HCT116 (cell line): Measurements from ENCODE around the gene DIAPH3. TPM values are rescaled to one million over a fixed set of nuclear protein-coding genes. Genes with fewer than 3 reads are reported as not detected.

ENCODE experiments used
- ATAC-seq: fragments of 200-7000 bp; cut with Tn5 transposase; 2 replicates; pipeline ENCODE4 v1.9.1; 2020; ENCODE audit warnings: mild to moderate bottlenecking, moderate library complexity
- BruUV-seq: library from RNA; stranded (reverse); fragments of 400-500 nt; replicated peaks from 2 replicates; lab custom pipeline; 2021; lab: Mats Ljungman, UMichigan
- CTCF ChIA-PET: fragments of 300-600 bp; sonication (Branson Sonifier 250); formaldehyde crosslinking; loops from one replicate; lab custom pipeline; 2021; ENCODE audit warnings: antibody characterized with exemption; lab: Charles Lee
- POLR2A ChIA-PET: fragments of 300-600, 350-600 bp; sonication (Branson Sonifier 250); formaldehyde crosslinking; loops from one replicate; lab custom pipeline; 2021; ENCODE audit warnings: antibody characterized with exemption; lab: Charles Lee
- RAD21 ChIA-PET, 2 experiments: fragments of 300-600 bp; sonication (Branson Sonifier 250); formaldehyde crosslinking; loops; one replicate each; lab custom pipeline; 2023; ENCODE audit warnings: low total read pairs in 2 of 2; ENCODE audit not compliant: uncharacterized antibody in 2 of 2, unreplicated experiment in 2 of 2, low non-redundant PET in 1 of 2; lab: Charles Lee
- DNase-seq: peaks from one replicate; pipeline ENCODE4 v3.0.0-alpha.2; 2010; ENCODE audit warnings: low read depth, low spot score
- H2AFZ ChIP-seq: fragments of 200-600 bp; shearing (Covaris generic), sonication (generic); 2 replicates; pipeline ENCODE4 v1.6.1; 2017; ENCODE audit warnings: low read depth, mixed run types, mixed read lengths, antibody characterized with exemption, low read length; ENCODE audit not compliant: poor library complexity, severe bottlenecking
- H3K27ac ChIP-seq: 2 replicates; pipeline ENCODE4 v1.5.1; 2012; ENCODE audit warnings: low read depth, low read length
- H3K27me3 ChIP-seq: fragments of 200-600 bp; sonication (generic); 2 replicates; pipeline ENCODE4 v1.6.1; 2016; ENCODE audit warnings: mixed run types, low read length, mixed read lengths; ENCODE audit not compliant: insufficient read depth
- H3K36me3 ChIP-seq, 2 experiments: fragments of 200-500 bp in 1 of 2; fragments of 200-600 bp in 1 of 2; sonication (Bioruptor generic) in 1 of 2; sonication (generic) in 1 of 2; 2 replicates each; pipeline versions ENCODE4 v1.5.1 to v1.6.1; 2014 to 2016; ENCODE audit warnings: low read length in 2 of 2, inconsistent platforms in 1 of 2, mixed read lengths in 1 of 2, mixed run types in 1 of 2; ENCODE audit not compliant: insufficient read depth in 2 of 2, control insufficient read depth in 1 of 2
- H3K4me1 ChIP-seq, 2 experiments: fragments of 200-600 bp in 1 of 2; sonication (generic) in 1 of 2; 2 replicates each; pipeline versions ENCODE4 v1.5.1 to v1.6.1; 2012 to 2017; ENCODE audit warnings: low read length in 2 of 2, inconsistent platforms in 1 of 2, mild to moderate bottlenecking in 1 of 2, mixed read lengths in 1 of 2, mixed run types in 1 of 2, moderate library complexity in 1 of 2; ENCODE audit not compliant: insufficient read depth in 2 of 2, control insufficient read depth in 1 of 2
- H3K4me2 ChIP-seq: fragments of 200-600 bp; sonication (generic); 2 replicates; pipeline ENCODE4 v1.6.1; 2017; ENCODE audit warnings: mixed run types, low read length, mixed read lengths
- H3K4me3 ChIP-seq, 2 experiments: fragments of 200-600 bp in 1 of 2; sonication (generic) in 1 of 2; replicated peaks in 1 of 2; 2 replicates each; pipeline ENCODE4 v1.5.1; 2011 to 2016; ENCODE audit warnings: low read length in 2 of 2, control low read depth in 1 of 2, low read depth in 1 of 2, mild to moderate bottlenecking in 1 of 2, mixed read lengths in 1 of 2, mixed run types in 1 of 2
- H3K79me2 ChIP-seq: fragments of 200-600 bp; sonication (generic); 2 replicates; pipeline ENCODE4 v1.6.1; 2017; ENCODE audit warnings: mild to moderate bottlenecking, mixed run types, low read length, moderate library complexity, mixed read lengths; ENCODE audit not compliant: insufficient read depth
- H3K9ac ChIP-seq: fragments of 200-600 bp; sonication (generic); 2 replicates; pipeline ENCODE4 v1.6.1; 2016; ENCODE audit warnings: low read length, mixed read lengths
- H3K9me2 ChIP-seq: fragments of 200-600 bp; sonication (generic), shearing (Covaris generic); 2 replicates; pipeline ENCODE4 v1.6.1; 2017; ENCODE audit warnings: mixed run types, mild to moderate bottlenecking, moderate library complexity; ENCODE audit not compliant: insufficient read depth
- H3K9me3 ChIP-seq, 2 experiments: fragments of 200-500 bp in 1 of 2; fragments of 200-600 bp in 1 of 2; sonication (Bioruptor generic) in 1 of 2; sonication (generic) in 1 of 2; 2 replicates each; pipeline ENCODE4 v1.6.1; 2014 to 2017; ENCODE audit warnings: low read length in 2 of 2, mixed read lengths in 2 of 2, inconsistent platforms in 1 of 2, low read depth in 1 of 2, mild to moderate bottlenecking in 1 of 2, mixed run types in 1 of 2, moderate library complexity in 1 of 2; ENCODE audit not compliant: control insufficient read depth in 1 of 2, insufficient read depth in 1 of 2
- H4K20me1 ChIP-seq: fragments of 200-600 bp; sonication (generic), shearing (Covaris generic); 2 replicates; pipeline ENCODE4 v1.6.1; 2017; ENCODE audit warnings: mixed run types, mild to moderate bottlenecking, moderate library complexity; ENCODE audit not compliant: insufficient read depth
- EZH2phosphoT487 ChIP-seq: fragments of 200-600 bp; IDR thresholded peaks from 2 replicates; pipeline ENCODE4 v1.6.1; 2018; ENCODE audit warnings: antibody characterized with exemption, borderline replicate concordance
- FOSL1 ChIP-seq: IDR thresholded peaks from 2 replicates; pipeline ENCODE4 v1.6.1; 2012; ENCODE audit warnings: low read depth
- JUND ChIP-seq: IDR thresholded peaks from 2 replicates; pipeline ENCODE4 v1.6.1; 2012
- POLR2A ChIP-seq: IDR thresholded peaks from 2 replicates; pipeline ENCODE4 v1.7.0; 2011; ENCODE audit warnings: borderline replicate concordance; ENCODE audit not compliant: insufficient read depth, insufficient read length; ENCODE audit errors: extremely low read depth
- RAD21 ChIP-seq: IDR thresholded peaks from 2 replicates; pipeline ENCODE4 v1.6.1; 2012; ENCODE audit warnings: low read depth, mild to moderate bottlenecking
- SRF ChIP-seq: IDR thresholded peaks from 2 replicates; pipeline ENCODE4 v1.6.1; 2012; ENCODE audit warnings: low read depth
- YY1 ChIP-seq: IDR thresholded peaks from 2 replicates; pipeline ENCODE4 v1.6.1; 2011; ENCODE audit warnings: low read length, low read depth, moderate library complexity, mild to moderate bottlenecking; ENCODE audit not compliant: insufficient replicate concordance; ENCODE audit errors: extremely low read depth
- ZFX ChIP-seq: fragments of 450-650 bp; IDR thresholded peaks from 2 replicates; pipeline ENCODE4 v1.6.1; 2017
- ZNF274 ChIP-seq: fragments of 200-500 bp; sonication (Bioruptor generic); IDR thresholded peaks from 2 replicates; pipeline ENCODE4 v1.6.1; 2014; ENCODE audit warnings: mild to moderate bottlenecking, low read depth, low read length, inconsistent platforms
- intact Hi-C: fragments of 100-400 bp; cut with micrococcal nuclease; formaldehyde crosslinking; loops from 2 replicates; pipeline ENCODE4 v1.10.0; 2022
- total RNA-seq: library from RNA; stranded (reverse); gene quantifications from one replicate; pipeline ENCODE4 v1.2.1, GENCODE V29; 2021; ENCODE audit not compliant: unreplicated experiment
- TF ChIP-seq, protein P1 (sequence below): IDR thresholded peaks from 2 replicates; pipeline ENCODE4 v1.6.1; 2011; ENCODE audit warnings: mild to moderate bottlenecking, low read length, moderate library complexity; ENCODE audit not compliant: insufficient replicate concordance; ENCODE audit errors: extremely low read depth
- TF ChIP-seq, protein P2 (sequence below): IDR thresholded peaks from 2 replicates; pipeline ENCODE4 v1.6.1; 2012; ENCODE audit warnings: low read depth
- TF ChIP-seq, protein P3 (sequence below), 3 experiments: fragments of 200-600 bp in 1 of 3; sonication (generic) in 1 of 3; IDR thresholded peaks in 2 of 3; conservative IDR thresholded peaks in 1 of 3; 2 replicates each; pipeline ENCODE4 v1.5.1; 2012 to 2017; ENCODE audit warnings: low read depth in 2 of 3, low read length in 2 of 3, antibody characterized with exemption in 1 of 3, borderline replicate concordance in 1 of 3, control low read depth in 1 of 3, mild to moderate bottlenecking in 1 of 3, mixed read lengths in 1 of 3, mixed run types in 1 of 3, moderate library complexity in 1 of 3; ENCODE audit not compliant: insufficient read depth in 1 of 3

Gene DIAPH3
- total RNA-seq, 1 experiment from 2014 or later: 22.8 TPM

DNA sequence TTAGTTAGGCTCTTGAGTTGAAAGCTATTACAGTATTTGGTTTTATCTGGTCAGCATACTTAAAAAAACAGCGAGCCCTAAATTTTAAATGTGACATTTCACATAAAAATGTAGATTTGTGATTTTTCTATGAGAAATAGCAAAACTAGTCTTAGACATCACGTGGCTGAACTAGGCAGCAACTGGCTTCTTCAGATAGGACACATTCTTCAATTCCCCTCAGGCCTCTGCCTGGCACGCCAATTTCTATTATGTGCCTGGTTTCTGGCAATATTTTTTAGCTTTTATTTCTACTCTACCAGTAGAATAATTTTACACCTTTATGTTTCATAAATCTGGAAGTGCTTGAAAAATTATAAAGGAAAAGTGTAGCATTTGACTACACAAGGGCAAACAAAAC, 433.7 kb downstream of the DIAPH3 start (continued):
- TF ChIP-seq, protein P1, sequence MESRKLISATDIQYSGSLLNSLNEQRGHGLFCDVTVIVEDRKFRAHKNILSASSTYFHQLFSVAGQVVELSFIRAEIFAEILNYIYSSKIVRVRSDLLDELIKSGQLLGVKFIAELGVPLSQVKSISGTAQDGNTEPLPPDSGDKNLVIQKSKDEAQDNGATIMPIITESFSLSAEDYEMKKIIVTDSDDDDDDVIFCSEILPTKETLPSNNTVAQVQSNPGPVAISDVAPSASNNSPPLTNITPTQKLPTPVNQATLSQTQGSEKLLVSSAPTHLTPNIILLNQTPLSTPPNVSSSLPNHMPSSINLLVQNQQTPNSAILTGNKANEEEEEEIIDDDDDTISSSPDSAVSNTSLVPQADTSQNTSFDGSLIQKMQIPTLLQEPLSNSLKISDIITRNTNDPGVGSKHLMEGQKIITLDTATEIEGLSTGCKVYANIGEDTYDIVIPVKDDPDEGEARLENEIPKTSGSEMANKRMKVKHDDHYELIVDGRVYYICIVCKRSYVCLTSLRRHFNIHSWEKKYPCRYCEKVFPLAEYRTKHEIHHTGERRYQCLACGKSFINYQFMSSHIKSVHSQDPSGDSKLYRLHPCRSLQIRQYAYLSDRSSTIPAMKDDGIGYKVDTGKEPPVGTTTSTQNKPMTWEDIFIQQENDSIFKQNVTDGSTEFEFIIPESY: no peak
- TF ChIP-seq, all 23 proteins: peak for 0

DNA sequence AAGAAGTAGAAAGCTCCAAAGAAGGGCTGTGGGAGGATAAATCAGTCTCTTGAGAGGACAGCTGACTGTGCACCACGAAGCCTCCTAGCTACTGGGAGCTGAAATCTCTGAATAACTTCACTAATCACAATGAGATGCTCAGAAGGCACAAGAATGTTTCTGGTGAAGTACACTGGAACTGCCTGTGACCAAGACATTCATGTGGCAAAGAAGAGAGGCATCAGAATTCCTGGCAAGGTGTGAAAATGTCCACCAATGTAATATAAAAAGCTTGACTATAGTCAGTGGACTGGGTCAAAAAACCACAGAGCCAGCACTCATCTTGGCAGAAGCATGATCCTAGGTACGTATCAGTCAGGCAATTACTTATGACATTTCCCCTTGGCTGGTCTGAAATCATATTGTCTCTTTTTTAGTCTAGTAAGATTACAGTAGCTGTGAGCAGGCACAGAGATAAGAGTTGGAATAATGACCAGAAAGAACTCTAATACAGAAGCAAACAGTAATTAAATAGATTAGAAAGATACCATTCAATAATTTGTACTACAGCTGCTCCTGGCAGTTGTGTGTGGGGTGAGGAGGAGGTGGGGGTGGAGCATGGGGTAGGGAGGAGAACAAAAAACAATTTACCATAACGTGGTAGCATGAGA, 434.7 kb downstream of the DIAPH3 start:
- no peak overlapping the region for H2AFZ ChIP-seq

More for the DNA sequence above, 434.7 kb downstream of the DIAPH3 start:
- ChIA-PET POLR2A (no interaction called here), RAD21 (no interaction called here), CTCF (no interaction called here)
- Histone ChIP-seq H3K27me3 (no peaks in the 10 kb centered on the region), H3K4me2 (no peak overlapping the region), H3K9me3 (no peaks in the 10 kb centered on the region), H3K4me3 (no peak overlapping the region), H3K9ac (no peak overlapping the region), H3K79me2 (no peaks in the 10 kb centered on the region), H3K4me1 (no peaks in the 10 kb centered on the region), H3K27ac (no peak overlapping the region), H3K9me2 (no peaks in the 10 kb centered on the region), H3K36me3 (no peaks in the 10 kb centered on the region), H4K20me1 (no peaks in the 10 kb centered on the region)
- ATAC-seq: no peak
- TF ChIP-seq JUND (no peak), RAD21 (no peak), EZH2phosphoT487 (no peak), FOSL1 (no peak), POLR2A (no peak), YY1 (no peak), ZNF274 (no peak), ZFX (no peak), SRF (no peak)
- TF ChIP-seq, protein P2, sequence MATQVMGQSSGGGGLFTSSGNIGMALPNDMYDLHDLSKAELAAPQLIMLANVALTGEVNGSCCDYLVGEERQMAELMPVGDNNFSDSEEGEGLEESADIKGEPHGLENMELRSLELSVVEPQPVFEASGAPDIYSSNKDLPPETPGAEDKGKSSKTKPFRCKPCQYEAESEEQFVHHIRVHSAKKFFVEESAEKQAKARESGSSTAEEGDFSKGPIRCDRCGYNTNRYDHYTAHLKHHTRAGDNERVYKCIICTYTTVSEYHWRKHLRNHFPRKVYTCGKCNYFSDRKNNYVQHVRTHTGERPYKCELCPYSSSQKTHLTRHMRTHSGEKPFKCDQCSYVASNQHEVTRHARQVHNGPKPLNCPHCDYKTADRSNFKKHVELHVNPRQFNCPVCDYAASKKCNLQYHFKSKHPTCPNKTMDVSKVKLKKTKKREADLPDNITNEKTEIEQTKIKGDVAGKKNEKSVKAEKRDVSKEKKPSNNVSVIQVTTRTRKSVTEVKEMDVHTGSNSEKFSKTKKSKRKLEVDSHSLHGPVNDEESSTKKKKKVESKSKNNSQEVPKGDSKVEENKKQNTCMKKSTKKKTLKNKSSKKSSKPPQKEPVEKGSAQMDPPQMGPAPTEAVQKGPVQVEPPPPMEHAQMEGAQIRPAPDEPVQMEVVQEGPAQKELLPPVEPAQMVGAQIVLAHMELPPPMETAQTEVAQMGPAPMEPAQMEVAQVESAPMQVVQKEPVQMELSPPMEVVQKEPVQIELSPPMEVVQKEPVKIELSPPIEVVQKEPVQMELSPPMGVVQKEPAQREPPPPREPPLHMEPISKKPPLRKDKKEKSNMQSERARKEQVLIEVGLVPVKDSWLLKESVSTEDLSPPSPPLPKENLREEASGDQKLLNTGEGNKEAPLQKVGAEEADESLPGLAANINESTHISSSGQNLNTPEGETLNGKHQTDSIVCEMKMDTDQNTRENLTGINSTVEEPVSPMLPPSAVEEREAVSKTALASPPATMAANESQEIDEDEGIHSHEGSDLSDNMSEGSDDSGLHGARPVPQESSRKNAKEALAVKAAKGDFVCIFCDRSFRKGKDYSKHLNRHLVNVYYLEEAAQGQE: no peak
- TF ChIP-seq, protein P3, sequence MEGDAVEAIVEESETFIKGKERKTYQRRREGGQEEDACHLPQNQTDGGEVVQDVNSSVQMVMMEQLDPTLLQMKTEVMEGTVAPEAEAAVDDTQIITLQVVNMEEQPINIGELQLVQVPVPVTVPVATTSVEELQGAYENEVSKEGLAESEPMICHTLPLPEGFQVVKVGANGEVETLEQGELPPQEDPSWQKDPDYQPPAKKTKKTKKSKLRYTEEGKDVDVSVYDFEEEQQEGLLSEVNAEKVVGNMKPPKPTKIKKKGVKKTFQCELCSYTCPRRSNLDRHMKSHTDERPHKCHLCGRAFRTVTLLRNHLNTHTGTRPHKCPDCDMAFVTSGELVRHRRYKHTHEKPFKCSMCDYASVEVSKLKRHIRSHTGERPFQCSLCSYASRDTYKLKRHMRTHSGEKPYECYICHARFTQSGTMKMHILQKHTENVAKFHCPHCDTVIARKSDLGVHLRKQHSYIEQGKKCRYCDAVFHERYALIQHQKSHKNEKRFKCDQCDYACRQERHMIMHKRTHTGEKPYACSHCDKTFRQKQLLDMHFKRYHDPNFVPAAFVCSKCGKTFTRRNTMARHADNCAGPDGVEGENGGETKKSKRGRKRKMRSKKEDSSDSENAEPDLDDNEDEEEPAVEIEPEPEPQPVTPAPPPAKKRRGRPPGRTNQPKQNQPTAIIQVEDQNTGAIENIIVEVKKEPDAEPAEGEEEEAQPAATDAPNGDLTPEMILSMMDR (IDR thresholded peaks at IDR 0.05 in 2 of 3, conservative IDR thresholded peaks at IDR 0.05 in 1 of 3; ENCODE audit: borderline replicate concordance in 1 of 3, insufficient read depth in 1 of 3, low read depth in 2 of 3, low read length in 2 of 3): no peak
- TF ChIP-seq, protein P1: no peak
- intact Hi-C loops: no loop called here
- no peak for DNase-seq
- no TSS peak for BruUV-seq
